ENCODE measurements around the gene CD44.

GRCh38 chr11:35169754-35170153, 30.8 kb downstream of the CD44 start:
- TF ChIP-seq REST (IDR thresholded peaks at IDR 0.05; ENCODE audit: low read depth) (no peak), TAF1 (IDR thresholded peaks at IDR 0.05; ENCODE audit: low read depth) (no peak), TEAD4 (IDR thresholded peaks at IDR 0.05) (no peak), NFIC (IDR thresholded peaks at IDR 0.05) (no peak), YY1 (IDR thresholded peaks at IDR 0.05; ENCODE audit: low read depth) (no peak)

Data from Ishikawa (cell line).